ENCODE results near the gene SCRN2. TPM values are rescaled to one million over a fixed set of nuclear protein-coding genes. Genes with fewer than 3 reads are reported as not detected.

Gene SCRN2
- polyA plus RNA-seq, 4 donors: 46.0 to 127 (median 99.7) TPM

DNA sequence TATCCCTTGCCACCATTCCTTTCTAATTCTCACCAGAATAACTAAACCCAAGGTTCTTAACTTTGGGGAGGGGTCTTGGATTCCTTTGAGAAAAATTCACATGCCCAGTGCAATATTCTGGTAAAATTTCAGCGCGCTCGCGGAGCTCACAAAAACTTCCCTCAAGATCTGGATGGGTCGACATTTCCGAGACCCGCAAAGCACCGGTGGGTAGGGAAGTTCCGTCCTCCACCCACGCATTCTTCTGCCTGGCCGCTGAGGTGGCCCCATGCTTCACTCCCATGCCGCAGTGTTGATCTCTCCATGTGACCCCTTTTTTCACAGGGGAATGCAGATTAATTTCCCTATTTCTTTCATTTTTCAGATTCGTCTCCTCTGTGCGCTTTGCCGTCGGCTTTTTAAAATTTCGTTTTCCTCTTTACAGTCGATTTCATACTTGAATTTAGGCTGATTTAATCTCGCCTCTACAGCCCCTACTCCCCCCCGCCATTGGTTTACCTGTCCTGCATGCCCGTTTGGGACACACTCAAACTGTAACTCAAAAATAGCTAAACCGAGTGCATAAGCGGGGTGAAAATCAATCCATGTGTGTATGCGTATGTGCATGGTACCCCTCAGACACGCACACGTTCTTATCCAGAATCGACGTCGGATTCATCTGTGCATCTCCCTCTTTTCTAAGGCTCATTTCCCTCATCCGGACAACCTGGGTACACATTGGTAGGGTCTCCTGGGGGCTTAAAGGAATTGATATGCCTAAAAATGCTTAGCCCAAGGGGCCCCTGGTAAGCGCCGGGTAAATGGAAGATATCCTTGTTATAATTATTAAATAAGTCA, 11.3 kb upstream of the SCRN2 start:
- no peaks in the 10 kb centered on the region for H3K9me3 ChIP-seq (ENCODE audit: control insufficient read depth in 2 of 2, insufficient read depth in 1 of 2, low read depth in 1 of 2, low read length in 1 of 2)
- no peaks in the 10 kb centered on the region for H3K36me3 ChIP-seq (ENCODE audit: control insufficient read depth in 3 of 3, insufficient read depth in 2 of 3, low read depth in 1 of 3, low read length in 3 of 3)
- FAIRE-seq (no peak), DNase-seq (peak in 1 of 2 donors; percentile 42)
- H3K4me1 ChIP-seq (ENCODE audit: control insufficient read depth in 3 of 3, insufficient read depth in 2 of 3, low read depth in 1 of 3, low read length in 2 of 3): peaks cover 0 to 16% (median 6%) of the 10 kb centered on the region in 3 donors
- H3K4me3 ChIP-seq (ENCODE audit: low read depth in 1 of 3, low read length in 3 of 3): no peak overlapping the region
- peaks cover 0 to 89% (median 34%) of the 10 kb centered on the region in 3 donors for H3K27me3 ChIP-seq (ENCODE audit: control insufficient read depth in 3 of 3, insufficient read depth in 3 of 3, low read length in 3 of 3)
- WGBS, 3 donors: 22 to 33% (median 23%) methylated on average over 32 of the region's 32 CpGs
- H3K27ac ChIP-seq (ENCODE audit: low read depth in 1 of 3, low read length in 2 of 3): no peak overlapping the region

DNA sequence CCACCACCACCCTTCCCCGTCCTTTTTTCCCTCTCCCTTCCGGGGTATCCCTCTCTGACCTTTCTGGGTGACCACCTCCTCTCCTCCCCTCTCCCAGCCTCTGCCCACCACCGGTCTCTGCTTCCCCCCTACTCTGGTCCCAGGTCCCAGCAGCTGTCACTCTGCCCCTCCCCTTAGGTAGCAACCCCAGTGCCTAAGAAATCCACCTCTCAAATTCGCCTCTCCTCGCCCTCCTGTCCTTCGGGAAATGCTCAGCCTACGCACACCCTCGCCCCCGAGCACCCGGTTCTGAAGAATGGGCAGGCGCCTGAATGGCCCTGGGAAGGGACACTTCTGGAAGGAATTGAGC, 10.7 kb upstream of the SCRN2 start:
- 11 to 25% (median 21%) methylated on average over 10 to 11 of the region's 11 CpGs for WGBS, 3 donors
- H3K4me3 ChIP-seq (ENCODE audit: low read depth in 1 of 3, low read length in 3 of 3): peak overlapping the region in 1 of 3 donors; percentile 61
- peaks cover 0 to 16% (median 6%) of the 10 kb centered on the region in 3 donors for H3K4me1 ChIP-seq (ENCODE audit: control insufficient read depth in 3 of 3, insufficient read depth in 2 of 3, low read depth in 1 of 3, low read length in 2 of 3)
- FAIRE-seq: no peak
- no peaks in the 10 kb centered on the region for H3K9me3 ChIP-seq (ENCODE audit: control insufficient read depth in 2 of 2, insufficient read depth in 1 of 2, low read depth in 1 of 2, low read length in 1 of 2)
- DNase-seq: no peak
- H3K36me3 ChIP-seq (ENCODE audit: control insufficient read depth in 3 of 3, insufficient read depth in 2 of 3, low read depth in 1 of 3, low read length in 3 of 3): peaks cover 0 to 4% (median 0%) of the 10 kb centered on the region in 3 donors
- H3K27me3 ChIP-seq (ENCODE audit: control insufficient read depth in 3 of 3, insufficient read depth in 3 of 3, low read length in 3 of 3): peaks cover 0 to 95% (median 34%) of the 10 kb centered on the region in 3 donors
- H3K27ac ChIP-seq (ENCODE audit: low read depth in 1 of 3, low read length in 2 of 3): no peak overlapping the region

DNA sequence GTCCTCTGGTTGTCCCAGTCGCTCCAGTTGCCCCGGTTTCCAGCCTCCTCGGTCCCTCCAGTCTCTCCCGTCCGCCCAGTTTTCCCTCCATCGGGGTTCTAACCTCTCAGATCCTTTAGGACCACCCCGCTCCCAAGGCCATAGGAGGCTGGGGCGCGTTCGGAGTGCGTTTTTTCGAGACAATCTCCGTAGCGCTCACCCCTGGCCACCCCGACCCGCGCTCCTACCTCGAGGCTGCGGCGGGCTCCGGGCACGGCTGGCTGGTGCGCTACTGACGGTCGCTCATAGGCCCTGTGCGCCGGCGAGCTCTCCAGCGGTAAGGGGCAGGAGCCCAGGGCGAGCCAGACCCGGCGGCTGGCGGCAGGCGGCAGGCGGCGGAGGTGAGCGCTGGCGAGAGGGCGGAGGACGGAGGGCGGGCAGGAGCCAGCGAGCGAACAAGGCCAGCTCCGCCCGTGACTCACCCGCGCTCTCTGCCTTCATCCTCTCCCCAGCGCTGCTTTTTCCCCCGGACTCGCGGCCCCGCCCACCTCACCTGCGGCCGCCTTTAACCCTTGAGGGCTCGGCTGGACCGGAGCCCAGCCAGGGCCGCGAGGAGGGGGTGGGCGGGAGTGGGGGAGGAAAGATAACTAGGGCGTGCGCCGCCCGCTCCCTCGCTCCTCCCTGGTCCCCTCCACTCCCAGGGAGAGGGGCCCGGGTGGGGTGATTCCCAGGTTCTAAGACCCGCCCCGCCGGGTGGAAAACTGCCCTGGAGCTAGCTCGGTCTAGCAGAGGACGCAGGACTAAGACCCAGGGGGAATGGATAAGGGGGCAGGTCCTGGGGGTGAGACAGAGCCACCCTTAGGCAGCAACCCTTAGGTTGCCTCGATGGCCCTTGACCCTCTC, 9.9 kb upstream of the SCRN2 start, which contains the start of gene SP6:
TSS of gene SP6 (minus strand) at position 472 of the 882 bp plus-strand sequence. CDS start 2,734 bp downstream, outside the sequence.
- FAIRE-seq: no peak
- H3K4me1 ChIP-seq (ENCODE audit: control insufficient read depth in 3 of 3, insufficient read depth in 2 of 3, low read depth in 1 of 3, low read length in 2 of 3): peaks cover 0 to 16% (median 6%) of the 10 kb centered on the region in 3 donors
- DNase-seq: peak; percentile 92
- peak within 1 kb of the TSS in 2 of 3 donors; percentile 54 to 61 for H3K4me3 ChIP-seq (ENCODE audit: low read depth in 1 of 3, low read length in 3 of 3)
- peak within 1 kb of the TSS in 1 of 3 donors; percentile 61 for H3K27ac ChIP-seq (ENCODE audit: low read depth in 1 of 3, low read length in 2 of 3)
- H3K9me3 ChIP-seq (ENCODE audit: control insufficient read depth in 2 of 2, insufficient read depth in 1 of 2, low read depth in 1 of 2, low read length in 1 of 2): no peaks in the 10 kb centered on the region
- peaks cover 0 to 95% (median 40%) of the 10 kb centered on the region in 3 donors for H3K27me3 ChIP-seq (ENCODE audit: control insufficient read depth in 3 of 3, insufficient read depth in 3 of 3, low read length in 3 of 3)
- WGBS, 3 donors: 2 to 4% (median 4%) methylated on average over 54 to 71 of the region's 71 CpGs
- peaks cover 0 to 4% (median 0%) of the 10 kb centered on the region in 3 donors for H3K36me3 ChIP-seq (ENCODE audit: control insufficient read depth in 3 of 3, insufficient read depth in 2 of 3, low read depth in 1 of 3, low read length in 3 of 3)

DNA sequence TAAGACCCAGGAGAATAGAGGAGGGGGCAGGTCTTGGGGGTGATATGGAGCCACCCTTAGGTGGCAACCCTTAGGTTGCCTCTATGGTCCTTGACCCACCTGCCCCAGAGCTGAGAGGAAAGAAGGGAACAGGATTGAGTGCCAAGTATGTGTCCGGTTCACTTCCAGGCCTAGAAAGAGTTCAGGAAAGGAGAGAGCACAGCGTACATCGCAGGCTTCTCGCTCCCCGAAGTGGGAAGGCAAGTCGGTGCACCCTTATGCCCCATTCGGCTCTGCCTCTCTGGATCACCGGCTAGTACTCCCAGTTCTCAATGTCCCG, 9.3 kb upstream of the SCRN2 start:
- Histone ChIP-seq H3K4me3 (ENCODE audit: low read depth in 1 of 3, low read length in 3 of 3) (peak overlapping the region in 2 of 3 donors; percentile 54 to 61), H3K4me1 (ENCODE audit: control insufficient read depth in 3 of 3, insufficient read depth in 2 of 3, low read depth in 1 of 3, low read length in 2 of 3) (peaks cover 0 to 16% (median 6%) of the 10 kb centered on the region in 3 donors), H3K27me3 (ENCODE audit: control insufficient read depth in 3 of 3, insufficient read depth in 3 of 3, low read length in 3 of 3) (peaks cover 0 to 94% (median 41%) of the 10 kb centered on the region in 3 donors), H3K27ac (ENCODE audit: low read depth in 1 of 3, low read length in 2 of 3) (no peak overlapping the region), H3K36me3 (ENCODE audit: control insufficient read depth in 3 of 3, insufficient read depth in 2 of 3, low read depth in 1 of 3, low read length in 3 of 3) (peaks cover 0 to 4% (median 0%) of the 10 kb centered on the region in 3 donors), H3K9me3 (ENCODE audit: control insufficient read depth in 2 of 2, insufficient read depth in 1 of 2, low read depth in 1 of 2, low read length in 1 of 2) (no peaks in the 10 kb centered on the region)
- no peak for FAIRE-seq
- 10 to 39% (median 13%) methylated on average over 8 to 9 of the region's 9 CpGs for WGBS, 3 donors
- DNase-seq: no peak

DNA sequence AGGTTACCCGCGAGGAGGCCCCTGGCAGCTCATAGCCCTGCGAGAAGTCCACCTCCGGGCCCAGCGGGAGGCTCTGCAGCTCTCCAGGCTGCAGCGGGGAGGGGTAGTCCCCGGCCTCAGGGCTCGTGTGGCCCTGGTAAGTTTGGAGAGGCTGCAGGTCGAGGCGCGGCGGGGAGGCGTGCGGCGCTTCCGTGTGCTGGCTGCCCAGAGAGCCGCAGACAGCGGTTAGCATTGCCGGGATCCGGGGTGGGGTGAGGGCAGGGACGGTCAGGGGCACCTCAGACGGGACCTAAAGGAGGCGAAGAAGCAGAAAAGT, 7.1 kb upstream of the SCRN2 start:
- Histone ChIP-seq H3K27me3 (ENCODE audit: control insufficient read depth in 3 of 3, insufficient read depth in 3 of 3, low read length in 3 of 3) (peaks cover 0 to 72% (median 31%) of the 10 kb centered on the region in 3 donors), H3K9me3 (ENCODE audit: control insufficient read depth in 2 of 2, insufficient read depth in 1 of 2, low read depth in 1 of 2, low read length in 1 of 2) (no peaks in the 10 kb centered on the region), H3K4me3 (ENCODE audit: low read depth in 1 of 3, low read length in 3 of 3) (no peak overlapping the region), H3K36me3 (ENCODE audit: control insufficient read depth in 3 of 3, insufficient read depth in 2 of 3, low read depth in 1 of 3, low read length in 3 of 3) (peaks cover 0 to 4% (median 0%) of the 10 kb centered on the region in 3 donors), H3K4me1 (ENCODE audit: control insufficient read depth in 3 of 3, insufficient read depth in 2 of 3, low read depth in 1 of 3, low read length in 2 of 3) (peaks cover 0 to 32% (median 6%) of the 10 kb centered on the region in 3 donors), H3K27ac (ENCODE audit: low read depth in 1 of 3, low read length in 2 of 3) (no peak overlapping the region)
- FAIRE-seq (no peak), DNase-seq (no peak)
- WGBS, 3 donors: 59 to 83% (median 77%) methylated on average over 23 of the region's 23 CpGs

DNA sequence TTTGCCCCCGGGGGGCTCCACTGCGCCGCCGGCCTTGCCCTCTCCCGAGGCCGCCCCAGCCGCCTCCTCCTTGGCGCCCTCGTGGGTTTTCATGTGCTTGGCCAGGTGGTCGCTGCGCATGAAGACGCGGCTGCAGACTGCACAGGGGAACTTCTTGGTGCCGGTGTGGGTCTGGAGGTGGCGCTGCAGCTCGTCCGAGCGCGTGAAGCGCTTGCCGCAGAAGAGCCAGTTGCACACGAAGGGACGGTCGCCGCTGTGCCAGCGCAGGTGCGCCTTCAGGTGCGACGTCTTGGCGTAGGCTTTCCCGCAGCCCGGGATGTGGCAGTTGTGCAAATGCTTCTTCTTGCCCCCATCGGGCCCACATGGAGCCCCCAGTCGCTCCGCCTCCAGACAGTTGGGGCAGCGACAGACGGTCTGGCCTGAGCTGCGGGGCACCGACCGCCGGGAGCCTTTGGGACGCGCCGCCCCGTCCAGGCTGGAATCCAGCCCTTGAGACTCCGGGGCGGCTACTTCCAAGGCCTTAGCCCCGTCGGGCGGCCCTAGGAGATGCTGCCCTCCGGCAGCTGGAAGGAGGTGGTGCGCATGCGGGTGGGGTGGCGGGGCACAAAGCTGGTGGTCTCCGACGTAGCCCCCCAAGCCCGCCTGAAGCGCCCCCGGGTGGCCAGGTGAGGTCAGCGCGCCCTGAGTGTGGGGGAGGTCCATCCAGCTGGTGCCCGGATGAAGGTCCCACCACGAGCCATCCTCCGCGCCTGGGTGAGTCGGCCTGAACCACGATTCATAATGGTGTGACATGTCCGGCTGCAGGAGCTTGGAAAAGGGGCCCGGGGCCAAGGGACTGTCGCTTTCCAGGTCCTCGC, 6.5 kb upstream of the SCRN2 start:
- Histone ChIP-seq H3K9me3 (ENCODE audit: control insufficient read depth in 2 of 2, insufficient read depth in 1 of 2, low read depth in 1 of 2, low read length in 1 of 2) (no peaks in the 10 kb centered on the region), H3K36me3 (ENCODE audit: control insufficient read depth in 3 of 3, insufficient read depth in 2 of 3, low read depth in 1 of 3, low read length in 3 of 3) (peaks cover 0 to 4% (median 0%) of the 10 kb centered on the region in 3 donors), H3K27ac (ENCODE audit: low read depth in 1 of 3, low read length in 2 of 3) (no peak overlapping the region), H3K4me3 (ENCODE audit: low read depth in 1 of 3, low read length in 3 of 3) (no peak overlapping the region), H3K27me3 (ENCODE audit: control insufficient read depth in 3 of 3, insufficient read depth in 3 of 3, low read length in 3 of 3) (peaks cover 0 to 66% (median 25%) of the 10 kb centered on the region in 3 donors), H3K4me1 (ENCODE audit: control insufficient read depth in 3 of 3, insufficient read depth in 2 of 3, low read depth in 1 of 3, low read length in 2 of 3) (peaks cover 0 to 35% (median 6%) of the 10 kb centered on the region in 3 donors)
- WGBS, 3 donors: 39 to 70% (median 70%) methylated on average over 58 to 71 of the region's 71 CpGs
- FAIRE-seq: no peak
- no peak for DNase-seq

DNA sequence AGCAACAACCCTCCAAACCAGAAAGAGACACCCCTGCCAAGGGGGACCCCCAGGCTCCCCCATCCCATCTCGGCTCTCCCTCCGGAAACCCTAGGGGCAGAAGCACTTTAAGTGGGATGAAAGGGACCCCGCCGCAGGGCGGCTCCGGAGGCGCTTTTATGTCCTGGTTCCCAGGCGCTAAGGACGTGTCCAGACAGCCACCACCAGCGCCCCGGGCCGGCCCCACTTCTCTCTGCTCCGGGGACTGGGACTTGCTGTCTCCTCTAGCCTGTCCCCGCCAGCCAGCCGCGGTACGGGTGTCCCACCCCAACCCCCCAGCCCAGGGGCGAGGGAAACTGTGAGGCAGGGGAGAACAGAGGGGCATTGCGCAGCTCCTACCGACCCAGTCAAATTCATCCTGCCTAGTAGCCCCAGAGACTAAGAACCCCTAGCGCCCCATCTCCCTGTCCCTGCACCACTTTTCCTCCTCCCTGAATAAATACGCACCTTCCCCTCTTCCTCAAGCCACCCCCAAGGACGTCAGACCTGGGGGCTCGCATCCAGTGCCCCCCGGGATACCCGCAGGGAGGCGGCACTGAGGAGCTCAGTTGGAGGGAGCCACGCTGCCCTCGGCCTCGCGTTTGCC, 5.8 kb upstream of the SCRN2 start:
- H3K4me1 ChIP-seq (ENCODE audit: control insufficient read depth in 3 of 3, insufficient read depth in 2 of 3, low read depth in 1 of 3, low read length in 2 of 3): peaks cover 0 to 35% (median 6%) of the 10 kb centered on the region in 3 donors
- no peaks in the 10 kb centered on the region for H3K9me3 ChIP-seq (ENCODE audit: control insufficient read depth in 2 of 2, insufficient read depth in 1 of 2, low read depth in 1 of 2, low read length in 1 of 2)
- DNase-seq (no peak), FAIRE-seq (no peak)
- no peak overlapping the region for H3K27ac ChIP-seq (ENCODE audit: low read depth in 1 of 3, low read length in 2 of 3)
- no peak overlapping the region for H3K4me3 ChIP-seq (ENCODE audit: low read depth in 1 of 3, low read length in 3 of 3)
- WGBS, 3 donors: 34 to 72% (median 55%) methylated on average over 24 to 31 of the region's 31 CpGs
- H3K27me3 ChIP-seq (ENCODE audit: control insufficient read depth in 3 of 3, insufficient read depth in 3 of 3, low read length in 3 of 3): peaks cover 0 to 59% (median 20%) of the 10 kb centered on the region in 3 donors
- peaks cover 0 to 4% (median 0%) of the 10 kb centered on the region in 3 donors for H3K36me3 ChIP-seq (ENCODE audit: control insufficient read depth in 3 of 3, insufficient read depth in 2 of 3, low read depth in 1 of 3, low read length in 3 of 3)
